Right atrium auricular region (tissue), 2 donors: ENCODE measurements around the gene SYK. TPM values are rescaled to one million over a fixed set of nuclear protein-coding genes. Genes with fewer than 3 reads are reported as not detected.

Experiments used
- DNase-seq: peaks from one replicate; pipeline ENCODE4 v3.0.0-alpha.2; 2019; ENCODE audit warnings: low spot score
- H3K27ac ChIP-seq, 2 donors: fragments of 200-600 bp; sonication (generic); 1 replicate in 1 of 2; 2 replicates in 1 of 2; pipeline ENCODE4 v1.5.1; 2016 to 2019
- H3K27me3 ChIP-seq, 2 donors: fragments of 200-600 bp; sonication (generic); one replicate each; pipeline versions ENCODE4 v1.5.1 to v1.6.0; 2017 to 2019
- H3K36me3 ChIP-seq: fragments of 200-600 bp; sonication (generic); one replicate; pipeline ENCODE4 v1.5.1; 2016
- H3K4me1 ChIP-seq, 2 donors: fragments of 200-600 bp; sonication (generic); one replicate each; pipeline versions ENCODE4 v1.5.1 to v1.6.0; 2017 to 2019
- H3K4me3 ChIP-seq, 2 donors: fragments of 200-600 bp; sonication (generic); 1 replicate in 1 of 2; 2 replicates in 1 of 2; pipeline ENCODE4 v1.5.1; 2017 to 2019; ENCODE audit warnings: mild to moderate bottlenecking in 1 of 2, moderate library complexity in 1 of 2
- H3K9me3 ChIP-seq, 2 donors: fragments of 200-600 bp; sonication (generic); one replicate each; pipeline ENCODE4 v1.5.1; 2019
- total RNA-seq, 2 donors: library from RNA; depleted of rRNA; stranded (reverse); fragments of >200 nt; gene quantifications; one replicate each; pipeline ENCODE4 v1.1.0, GENCODE V29; 2016
- TF ChIP-seq, protein P1 (sequence below), 2 donors: fragments of 200-600 bp; sonication (generic); IDR thresholded peaks; one replicate each; pipeline ENCODE4 v1.5.1; 2019; ENCODE audit warnings: antibody characterized with exemption in 2 of 2

Gene SYK
- total RNA-seq, 2 donors from 2014 or later = 3.4 to 6.3 TPM

DNA sequence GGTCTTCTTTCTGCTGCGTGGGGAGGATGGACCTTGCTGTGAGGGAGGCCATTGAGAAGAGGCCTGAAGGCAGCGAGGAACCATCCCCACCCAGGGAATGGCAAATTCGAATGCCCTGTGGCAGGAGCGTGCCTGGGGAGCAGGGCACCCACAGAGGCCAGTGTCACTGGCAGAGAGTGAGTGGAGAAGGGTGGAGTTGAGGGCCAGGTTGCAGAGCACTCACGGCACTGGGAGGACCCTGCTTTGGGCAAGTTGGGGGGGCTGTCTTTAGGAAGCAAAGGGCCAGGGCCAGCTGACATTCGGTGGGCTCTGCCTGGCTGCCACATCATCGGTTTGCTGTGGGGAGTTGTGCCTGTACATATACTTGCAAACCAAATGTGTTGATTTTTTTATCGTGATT is 47.2 kb downstream of the SYK start:
- no peak overlapping the region for H3K4me3 ChIP-seq
- H3K36me3 ChIP-seq = no peaks in the 10 kb centered on the region
- no peaks in the 10 kb centered on the region for H3K4me1 ChIP-seq
- DNase-seq = no peak
- no peak overlapping the region for H3K27ac ChIP-seq
- no peaks in the 10 kb centered on the region for H3K27me3 ChIP-seq
- TF ChIP-seq, protein P1, sequence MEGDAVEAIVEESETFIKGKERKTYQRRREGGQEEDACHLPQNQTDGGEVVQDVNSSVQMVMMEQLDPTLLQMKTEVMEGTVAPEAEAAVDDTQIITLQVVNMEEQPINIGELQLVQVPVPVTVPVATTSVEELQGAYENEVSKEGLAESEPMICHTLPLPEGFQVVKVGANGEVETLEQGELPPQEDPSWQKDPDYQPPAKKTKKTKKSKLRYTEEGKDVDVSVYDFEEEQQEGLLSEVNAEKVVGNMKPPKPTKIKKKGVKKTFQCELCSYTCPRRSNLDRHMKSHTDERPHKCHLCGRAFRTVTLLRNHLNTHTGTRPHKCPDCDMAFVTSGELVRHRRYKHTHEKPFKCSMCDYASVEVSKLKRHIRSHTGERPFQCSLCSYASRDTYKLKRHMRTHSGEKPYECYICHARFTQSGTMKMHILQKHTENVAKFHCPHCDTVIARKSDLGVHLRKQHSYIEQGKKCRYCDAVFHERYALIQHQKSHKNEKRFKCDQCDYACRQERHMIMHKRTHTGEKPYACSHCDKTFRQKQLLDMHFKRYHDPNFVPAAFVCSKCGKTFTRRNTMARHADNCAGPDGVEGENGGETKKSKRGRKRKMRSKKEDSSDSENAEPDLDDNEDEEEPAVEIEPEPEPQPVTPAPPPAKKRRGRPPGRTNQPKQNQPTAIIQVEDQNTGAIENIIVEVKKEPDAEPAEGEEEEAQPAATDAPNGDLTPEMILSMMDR (IDR thresholded peaks at IDR 0.05) = no peak
- no peaks in the 10 kb centered on the region for H3K9me3 ChIP-seq

DNA sequence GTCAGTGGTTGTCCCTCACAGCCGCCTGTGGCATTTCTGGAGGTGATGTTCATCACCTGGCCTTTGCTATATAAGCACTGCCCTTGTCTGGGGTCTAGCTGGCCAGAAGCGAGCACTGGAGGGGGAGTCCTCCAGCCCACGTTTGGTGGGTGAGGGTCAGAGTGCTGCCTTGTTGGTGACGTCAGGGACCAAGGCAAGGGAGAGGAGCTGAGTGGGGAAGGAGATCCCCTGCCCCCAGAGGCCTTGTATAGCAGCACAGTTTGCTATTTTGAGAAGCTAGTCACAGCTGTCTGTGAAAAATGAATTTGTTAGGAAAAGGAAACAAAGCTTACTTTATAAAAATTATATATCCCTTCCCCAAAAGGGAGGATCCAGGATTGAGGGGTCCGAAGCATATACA is 49.8 kb downstream of the SYK start:
- no peaks in the 10 kb centered on the region for H3K9me3 ChIP-seq
- TF ChIP-seq, protein P1 (IDR thresholded peaks at IDR 0.05) = no peak
- no peaks in the 10 kb centered on the region for H3K4me1 ChIP-seq
- H3K4me3 ChIP-seq = no peak overlapping the region
- H3K27me3 ChIP-seq = no peaks in the 10 kb centered on the region
- no peaks in the 10 kb centered on the region for H3K36me3 ChIP-seq
- DNase-seq = no peak
- H3K27ac ChIP-seq = no peak overlapping the region

DNA sequence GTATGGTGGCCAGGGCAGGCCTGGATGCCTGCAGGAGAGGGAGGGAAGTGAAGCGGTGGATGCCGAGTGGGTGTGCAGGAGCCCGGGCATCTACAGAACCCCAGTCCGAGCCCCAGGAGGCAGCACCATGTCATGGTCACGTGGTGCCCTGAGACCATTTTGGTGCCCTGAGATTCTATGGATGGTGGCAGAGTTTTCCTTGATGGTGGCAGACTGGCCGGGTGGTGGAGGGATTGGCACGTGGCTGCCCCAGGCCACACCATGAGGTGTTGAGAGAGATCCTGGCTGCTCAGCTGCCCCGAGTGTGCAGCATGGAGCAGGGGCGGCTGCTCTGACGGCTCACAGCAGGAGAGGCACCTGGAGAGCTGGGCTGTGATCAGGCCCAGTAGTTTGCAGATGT is 52.3 kb downstream of the SYK start:
- TF ChIP-seq, protein P1 (IDR thresholded peaks at IDR 0.05) = no peak
- H3K9me3 ChIP-seq = no peaks in the 10 kb centered on the region
- H3K27me3 ChIP-seq = no peaks in the 10 kb centered on the region
- H3K36me3 ChIP-seq = no peaks in the 10 kb centered on the region
- no peak overlapping the region for H3K27ac ChIP-seq
- no peaks in the 10 kb centered on the region for H3K4me1 ChIP-seq
- no peak for DNase-seq
- no peak overlapping the region for H3K4me3 ChIP-seq

DNA sequence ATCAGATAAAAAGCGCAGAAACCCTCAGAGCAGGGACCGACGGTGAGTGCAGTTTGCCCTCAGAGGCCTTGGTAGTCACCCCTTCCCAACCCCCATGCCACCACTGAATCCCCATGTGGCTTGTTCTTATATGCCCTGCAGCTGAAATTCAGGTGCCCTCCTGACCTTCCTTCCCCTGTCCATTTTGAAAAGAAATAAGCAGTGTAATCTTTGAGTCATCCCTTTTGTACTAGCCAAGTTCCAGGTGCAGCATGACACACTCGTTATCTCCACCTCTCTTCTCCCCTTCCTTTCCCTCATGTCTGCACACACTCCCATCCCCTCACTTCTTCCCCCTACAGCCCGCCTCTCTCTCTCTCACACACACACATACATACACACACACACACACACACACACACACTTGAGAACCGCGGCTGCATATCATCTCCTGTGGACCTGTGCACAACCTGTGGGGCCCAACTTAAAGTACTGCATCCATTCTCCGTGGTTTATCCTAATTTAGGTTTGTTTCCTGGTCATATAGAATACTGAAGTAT is 53.1 kb downstream of the SYK start:
- Histone ChIP-seq H3K4me1 (no peaks in the 10 kb centered on the region), H3K27ac (no peak overlapping the region), H3K4me3 (no peak overlapping the region), H3K36me3 (no peaks in the 10 kb centered on the region), H3K27me3 (no peaks in the 10 kb centered on the region), H3K9me3 (no peaks in the 10 kb centered on the region)
- TF ChIP-seq, protein P1 (IDR thresholded peaks at IDR 0.05) = no peak
- DNase-seq = no peak

DNA sequence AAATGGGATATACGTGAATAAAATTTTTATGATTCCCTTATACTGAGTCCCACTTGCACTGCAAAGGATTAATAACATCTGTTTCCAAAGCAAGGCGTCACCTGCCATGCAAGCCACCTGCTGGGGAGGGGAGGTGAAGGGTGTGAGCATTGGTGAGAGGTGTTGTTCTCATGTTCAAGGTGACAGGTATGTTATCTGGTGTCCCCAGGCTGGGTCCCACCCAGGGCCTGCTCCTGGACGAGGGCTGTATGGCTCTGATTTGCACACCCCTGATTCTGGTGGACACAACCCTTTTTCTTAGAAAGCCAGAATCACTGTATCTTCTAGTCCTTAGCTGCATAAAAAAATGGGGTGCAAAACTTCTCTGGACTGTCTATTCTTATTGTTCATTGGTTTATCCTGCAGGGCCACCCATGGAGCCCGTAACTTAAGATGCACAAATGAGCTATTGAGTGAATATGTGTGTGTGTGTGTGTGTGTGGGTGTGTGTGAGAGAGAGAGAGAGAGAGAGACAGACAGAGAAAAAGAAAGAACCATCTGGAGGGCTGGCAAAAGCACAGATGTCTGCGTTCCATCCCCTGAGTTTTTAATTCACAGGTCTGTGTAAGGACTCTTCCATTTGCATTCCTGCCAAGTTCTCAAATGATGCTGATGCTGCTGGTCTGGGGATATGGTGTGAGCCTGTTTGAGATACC is 53.7 kb downstream of the SYK start:
- H3K36me3 ChIP-seq = no peaks in the 10 kb centered on the region
- H3K4me3 ChIP-seq = no peak overlapping the region
- H3K4me1 ChIP-seq = no peaks in the 10 kb centered on the region
- no peaks in the 10 kb centered on the region for H3K27me3 ChIP-seq
- no peak overlapping the region for H3K27ac ChIP-seq
- TF ChIP-seq, protein P1 (IDR thresholded peaks at IDR 0.05) = no peak
- H3K9me3 ChIP-seq = no peaks in the 10 kb centered on the region
- no peak for DNase-seq

DNA sequence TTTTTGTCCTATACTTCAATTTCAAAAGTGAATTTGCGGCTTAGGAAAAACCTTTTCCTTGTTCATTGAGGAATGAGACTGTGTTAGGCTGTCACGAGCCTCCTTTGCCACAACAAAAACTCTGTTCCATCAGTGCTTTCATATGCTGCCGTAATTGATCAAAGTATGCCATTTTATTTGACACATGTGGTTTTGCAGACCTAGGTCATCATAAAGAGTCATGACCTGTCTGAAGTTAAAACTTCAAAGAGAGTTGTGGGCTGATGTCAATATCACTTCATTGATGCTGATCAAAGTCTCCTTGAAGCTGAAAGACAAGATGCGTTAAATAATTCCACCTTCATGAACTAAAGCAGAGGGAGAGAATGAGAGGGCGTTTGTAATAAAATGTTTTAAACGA is 55.5 kb downstream of the SYK start:
- Histone ChIP-seq H3K9me3 (no peaks in the 10 kb centered on the region), H3K27me3 (no peaks in the 10 kb centered on the region), H3K27ac (no peak overlapping the region), H3K4me3 (no peak overlapping the region), H3K36me3 (no peaks in the 10 kb centered on the region), H3K4me1 (no peaks in the 10 kb centered on the region)
- TF ChIP-seq, protein P1 (IDR thresholded peaks at IDR 0.05) = no peak
- no peak for DNase-seq
